Measurements from ENCODE around the gene LRP2.

GRCh38 chr2:169339657-169340056 lies 22.7 kb downstream of the LRP2 start:
- TF ChIP-seq YY1 (IDR thresholded peaks at IDR 0.05) (no peak), REST (IDR thresholded peaks at IDR 0.05) (no peak), ZBTB33 (IDR thresholded peaks at IDR 0.05) (no peak)
- TF ChIP-seq, protein P1, sequence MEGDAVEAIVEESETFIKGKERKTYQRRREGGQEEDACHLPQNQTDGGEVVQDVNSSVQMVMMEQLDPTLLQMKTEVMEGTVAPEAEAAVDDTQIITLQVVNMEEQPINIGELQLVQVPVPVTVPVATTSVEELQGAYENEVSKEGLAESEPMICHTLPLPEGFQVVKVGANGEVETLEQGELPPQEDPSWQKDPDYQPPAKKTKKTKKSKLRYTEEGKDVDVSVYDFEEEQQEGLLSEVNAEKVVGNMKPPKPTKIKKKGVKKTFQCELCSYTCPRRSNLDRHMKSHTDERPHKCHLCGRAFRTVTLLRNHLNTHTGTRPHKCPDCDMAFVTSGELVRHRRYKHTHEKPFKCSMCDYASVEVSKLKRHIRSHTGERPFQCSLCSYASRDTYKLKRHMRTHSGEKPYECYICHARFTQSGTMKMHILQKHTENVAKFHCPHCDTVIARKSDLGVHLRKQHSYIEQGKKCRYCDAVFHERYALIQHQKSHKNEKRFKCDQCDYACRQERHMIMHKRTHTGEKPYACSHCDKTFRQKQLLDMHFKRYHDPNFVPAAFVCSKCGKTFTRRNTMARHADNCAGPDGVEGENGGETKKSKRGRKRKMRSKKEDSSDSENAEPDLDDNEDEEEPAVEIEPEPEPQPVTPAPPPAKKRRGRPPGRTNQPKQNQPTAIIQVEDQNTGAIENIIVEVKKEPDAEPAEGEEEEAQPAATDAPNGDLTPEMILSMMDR (IDR thresholded peaks at IDR 0.05; ENCODE audit: low read depth, low read length, missing input control) = no peak

Data from liver (tissue), 2 donors.